Lung (tissue), 12 donors: ENCODE data around the gene ZFAND4. TPM values are rescaled to one million over a fixed set of nuclear protein-coding genes. Genes with fewer than 3 reads are reported as not detected.

Experiments
- ATAC-seq: fragments of 200-7000 bp; cut with Tn5 transposase; one replicate; pipeline ENCODE4 v1.9.1; 2020; ENCODE audit warnings: moderate number of reproducible peaks; ENCODE audit not compliant: insufficient read depth, low FRiP score
- DNase-seq, 3 donors: peaks; one replicate each; pipeline ENCODE4 v3.0.0-alpha.2; 2013 to 2017
- H3K27ac ChIP-seq, 2 donors: one replicate each; pipeline ENCODE4 v1.5.1; 2013; ENCODE audit warnings: mild to moderate bottlenecking in 2 of 2, moderate library complexity in 2 of 2, control low read depth in 1 of 2, inconsistent platforms in 1 of 2, low read depth in 1 of 2, low read length in 1 of 2
- H3K27me3 ChIP-seq, 3 donors: one replicate each; pipeline ENCODE4 v1.5.1; 2013; ENCODE audit warnings: low read length in 2 of 3; ENCODE audit not compliant: control insufficient read depth in 3 of 3, insufficient read depth in 3 of 3
- H3K36me3 ChIP-seq, 4 donors: one replicate each; pipeline ENCODE4 v1.5.1; 2013; ENCODE audit warnings: low read length in 4 of 4, mild to moderate bottlenecking in 1 of 4, moderate library complexity in 1 of 4; ENCODE audit not compliant: control insufficient read depth in 4 of 4, insufficient read depth in 4 of 4
- H3K4me1 ChIP-seq, 5 donors: one replicate each; pipeline ENCODE4 v1.5.1; 2013; ENCODE audit warnings: low read length in 5 of 5, mild to moderate bottlenecking in 2 of 5, moderate library complexity in 1 of 5; ENCODE audit not compliant: control insufficient read depth in 5 of 5, insufficient read depth in 5 of 5
- H3K4me3 ChIP-seq: one replicate; pipeline ENCODE4 v1.5.1; 2013; ENCODE audit warnings: mild to moderate bottlenecking, control low read depth, moderate library complexity
- H3K9ac ChIP-seq, 2 donors: one replicate each; pipeline ENCODE4 v1.5.1; 2013; ENCODE audit warnings: low read length in 2 of 2, control low read depth in 1 of 2; ENCODE audit not compliant: insufficient read depth in 1 of 2
- H3K9me3 ChIP-seq, 4 donors: one replicate each; pipeline ENCODE4 v1.5.1; 2013; ENCODE audit warnings: low read length in 3 of 4, mild to moderate bottlenecking in 1 of 4, moderate library complexity in 1 of 4; ENCODE audit not compliant: control insufficient read depth in 4 of 4, insufficient read depth in 3 of 4
- WGBS, 2 donors: extraction: QIAGEN DNeasy Blood & Tissue Kit; methylation state at CpG; one replicate each; pipeline ENCODE4 v1.1.7; 2013; 5-methylcytosine and 5-hydroxymethylcytosine counted together
- polyA plus RNA-seq, 2 donors: library from polyadenylated mRNA; stranded (reverse); fragments of 200-250 nt; gene quantifications; one replicate each; pipeline ENCODE4 v1.2.1, GENCODE V29; 2013
- total RNA-seq, 2 donors: library from RNA; depleted of rRNA in 1 of 2; stranded (reverse); fragments of >200 nt in 1 of 2; gene quantifications; one replicate each; pipeline ENCODE4 v1.2.1, GENCODE V29; 2014 to 2021
- TF ChIP-seq, protein P1 (sequence below): IDR thresholded peaks from 2 replicates; pipeline ENCODE4 v1.5.1; 2012; ENCODE audit warnings: mild to moderate bottlenecking; ENCODE audit errors: control extremely low read depth, extremely low read depth
- donor health status: control.
- donor health status: control.
- donor health status: Bipolar disorder and iron deficiency.
- donor health status: healthy.
- donor health status: DM: yes; HTN: yes; CAD: no.

ZFAND4 gene
- total and polyA plus RNA-seq, 4 donors, result 4.4 to 19.1 (median 11.5) TPM

DNA sequence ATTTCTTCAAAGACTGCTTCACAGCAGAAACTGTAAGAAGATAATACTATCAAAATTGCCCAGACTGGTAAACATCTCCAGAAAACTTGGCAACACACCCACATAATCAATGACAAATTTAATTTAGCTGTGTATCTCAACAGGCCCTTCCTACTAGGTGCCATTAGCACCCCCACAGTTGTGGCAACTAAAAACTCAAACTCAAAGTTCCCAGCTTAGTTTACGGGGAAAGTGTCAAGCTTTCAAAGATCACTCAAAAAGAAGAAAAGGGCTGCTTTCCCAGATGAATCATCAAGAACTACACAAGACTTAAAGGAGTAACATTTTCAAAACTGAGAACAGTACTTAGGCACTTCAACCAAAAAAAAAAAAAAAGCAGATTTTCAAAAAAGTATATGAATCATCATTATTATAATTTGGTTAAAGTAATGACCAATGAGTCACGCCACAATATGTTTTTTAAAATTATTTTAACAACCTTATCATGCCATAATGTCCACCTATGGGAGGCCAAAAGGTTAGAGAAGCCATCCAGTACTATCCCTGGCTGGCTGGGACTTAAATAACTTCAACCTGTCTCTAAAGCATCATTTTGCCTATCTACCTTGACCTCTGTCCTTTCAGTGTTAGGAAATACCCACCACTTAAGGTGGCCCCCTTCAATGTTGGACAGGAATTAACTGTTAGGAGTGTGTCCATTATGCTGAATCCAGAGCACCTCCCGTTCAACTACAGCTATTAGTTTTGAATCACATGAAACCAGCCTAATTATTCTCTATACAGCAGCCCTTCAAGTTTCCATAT is 90.8 kb downstream of the ZFAND4 start:
- Histone ChIP-seq H3K27ac (no peak overlapping the region), H3K27me3 (no peaks in the 10 kb centered on the region), H3K9me3 (peaks cover 0 to 11% (median under 1%) of the 10 kb centered on the region in 4 donors), H3K9ac (no peak overlapping the region), H3K4me1 (peaks cover 0 to 19% (median 0%) of the 10 kb centered on the region in 5 donors), H3K36me3 (peaks cover 0 to 3% (median 0%) of the 10 kb centered on the region in 4 donors), H3K4me3 (no peak overlapping the region)
- no peak for DNase-seq
- 86 to 92% methylated on average over 3 of the region's 3 CpGs for WGBS, 2 donors
- ATAC-seq, result no peak
- TF ChIP-seq, protein P1, sequence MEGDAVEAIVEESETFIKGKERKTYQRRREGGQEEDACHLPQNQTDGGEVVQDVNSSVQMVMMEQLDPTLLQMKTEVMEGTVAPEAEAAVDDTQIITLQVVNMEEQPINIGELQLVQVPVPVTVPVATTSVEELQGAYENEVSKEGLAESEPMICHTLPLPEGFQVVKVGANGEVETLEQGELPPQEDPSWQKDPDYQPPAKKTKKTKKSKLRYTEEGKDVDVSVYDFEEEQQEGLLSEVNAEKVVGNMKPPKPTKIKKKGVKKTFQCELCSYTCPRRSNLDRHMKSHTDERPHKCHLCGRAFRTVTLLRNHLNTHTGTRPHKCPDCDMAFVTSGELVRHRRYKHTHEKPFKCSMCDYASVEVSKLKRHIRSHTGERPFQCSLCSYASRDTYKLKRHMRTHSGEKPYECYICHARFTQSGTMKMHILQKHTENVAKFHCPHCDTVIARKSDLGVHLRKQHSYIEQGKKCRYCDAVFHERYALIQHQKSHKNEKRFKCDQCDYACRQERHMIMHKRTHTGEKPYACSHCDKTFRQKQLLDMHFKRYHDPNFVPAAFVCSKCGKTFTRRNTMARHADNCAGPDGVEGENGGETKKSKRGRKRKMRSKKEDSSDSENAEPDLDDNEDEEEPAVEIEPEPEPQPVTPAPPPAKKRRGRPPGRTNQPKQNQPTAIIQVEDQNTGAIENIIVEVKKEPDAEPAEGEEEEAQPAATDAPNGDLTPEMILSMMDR, result no peak

DNA sequence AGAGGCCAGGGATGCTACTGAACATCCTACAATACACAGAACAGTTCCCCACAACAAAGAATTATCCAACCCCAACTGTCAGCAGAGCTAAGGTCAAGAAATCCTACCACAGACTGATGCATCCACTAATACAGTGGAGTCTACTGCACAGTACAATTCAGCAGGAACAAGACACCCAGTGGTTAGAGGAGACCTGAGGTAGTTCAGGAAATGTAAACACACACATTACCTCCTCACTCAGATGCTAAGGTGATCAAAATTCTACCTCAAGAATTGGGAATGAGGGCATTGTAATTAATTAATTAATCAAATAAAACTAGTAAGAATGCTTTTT is 91.4 kb downstream of the ZFAND4 start:
- H3K27me3 ChIP-seq, result no peaks in the 10 kb centered on the region
- no peaks in the 10 kb centered on the region for H3K36me3 ChIP-seq
- H3K9ac ChIP-seq, result no peak overlapping the region
- H3K27ac ChIP-seq, result no peak overlapping the region
- DNase-seq, result no peak
- H3K4me3 ChIP-seq, result no peak overlapping the region
- peaks cover 0 to 8% (median 0%) of the 10 kb centered on the region in 4 donors for H3K9me3 ChIP-seq
- TF ChIP-seq, protein P1, result no peak
- no peak for ATAC-seq
- peaks cover 0 to 19% (median 0%) of the 10 kb centered on the region in 5 donors for H3K4me1 ChIP-seq

DNA sequence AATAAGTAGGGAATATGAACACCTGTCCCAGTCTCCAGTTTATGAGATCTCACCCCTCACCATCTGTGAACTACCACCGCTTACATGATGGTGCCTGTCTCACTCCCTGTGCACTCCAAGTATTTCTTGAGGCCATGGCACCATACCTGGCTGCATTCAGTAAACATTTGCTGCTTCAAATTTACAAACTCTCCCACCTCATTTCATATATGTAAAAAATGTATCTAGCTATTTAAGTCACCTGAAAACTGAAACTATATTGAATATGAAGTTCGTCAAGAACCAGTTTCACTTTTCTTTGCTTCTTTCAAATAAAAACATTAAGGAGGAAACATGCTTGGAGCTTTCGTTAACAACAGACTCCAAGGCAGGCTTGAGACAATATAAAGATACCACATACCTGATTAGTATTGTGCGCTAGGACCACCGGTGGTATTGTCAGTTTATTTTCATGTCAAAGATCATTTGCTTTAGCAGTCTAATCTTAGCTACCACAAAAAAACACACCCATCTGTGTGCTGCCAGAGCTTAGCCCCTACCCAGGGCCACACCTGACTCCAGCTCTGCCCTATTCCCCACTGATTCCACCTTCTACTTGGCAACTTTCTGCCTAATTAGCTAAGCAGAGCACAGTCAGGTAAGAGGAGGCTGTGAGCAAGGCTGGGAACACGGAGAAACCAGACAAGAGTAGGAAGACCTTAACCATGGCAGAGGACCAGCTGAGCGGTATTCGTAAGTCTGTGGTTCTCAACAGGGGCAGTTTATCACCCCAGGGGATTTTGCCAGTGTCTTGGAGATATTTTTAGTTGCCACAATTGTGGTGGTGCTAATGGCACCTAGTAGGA is 92.0 kb downstream of the ZFAND4 start:
- DNase-seq, result no peak
- peaks cover 0 to 19% (median 0%) of the 10 kb centered on the region in 5 donors for H3K4me1 ChIP-seq
- no peak overlapping the region for H3K4me3 ChIP-seq
- peak overlapping the region in 1 of 2 donors; percentile 56 for H3K27ac ChIP-seq
- TF ChIP-seq, protein P1, result no peak
- H3K27me3 ChIP-seq, result no peaks in the 10 kb centered on the region
- peaks cover 0 to 7% (median 0%) of the 10 kb centered on the region in 4 donors for H3K9me3 ChIP-seq
- no peak overlapping the region for H3K9ac ChIP-seq
- no peaks in the 10 kb centered on the region for H3K36me3 ChIP-seq
- WGBS, 2 donors, result 22 to 29% methylated on average over 8 of the region's 8 CpGs
- no peak for ATAC-seq
